ENCODE measurements around the gene NTRK3.

NTRK3 gene

DNA sequence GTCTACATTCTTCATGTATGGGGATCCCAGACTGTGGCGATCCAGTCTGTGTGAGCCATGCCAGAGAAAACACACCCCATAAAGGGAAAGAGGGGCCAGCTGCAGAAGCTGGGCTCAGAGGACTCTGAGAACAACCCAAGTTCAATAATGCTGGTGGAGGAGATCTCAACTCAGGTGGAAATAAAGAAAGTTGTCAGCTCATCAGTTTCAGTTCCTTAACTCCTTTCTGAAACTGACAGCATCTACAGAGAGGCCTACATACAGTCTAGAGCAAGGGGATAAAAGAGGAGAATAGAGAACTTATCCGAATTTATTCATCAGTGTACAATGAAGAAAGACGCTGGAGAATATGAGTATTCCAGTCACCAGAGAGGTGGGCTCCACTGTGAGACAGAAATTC lies 77.0 kb downstream of the NTRK3 start:
- no peak for DNase-seq (ENCODE audit: low spot score)

- no peak for DNase-seq (ENCODE audit: low spot score)
These were observed 77.9 kb downstream of the NTRK3 start for GRCh38 chr15:88178631-88179030.

- DNase-seq (ENCODE audit: low spot score) = no peak
These were observed 79.1 kb downstream of the NTRK3 start for GRCh38 chr15:88177451-88177850.

DNA sequence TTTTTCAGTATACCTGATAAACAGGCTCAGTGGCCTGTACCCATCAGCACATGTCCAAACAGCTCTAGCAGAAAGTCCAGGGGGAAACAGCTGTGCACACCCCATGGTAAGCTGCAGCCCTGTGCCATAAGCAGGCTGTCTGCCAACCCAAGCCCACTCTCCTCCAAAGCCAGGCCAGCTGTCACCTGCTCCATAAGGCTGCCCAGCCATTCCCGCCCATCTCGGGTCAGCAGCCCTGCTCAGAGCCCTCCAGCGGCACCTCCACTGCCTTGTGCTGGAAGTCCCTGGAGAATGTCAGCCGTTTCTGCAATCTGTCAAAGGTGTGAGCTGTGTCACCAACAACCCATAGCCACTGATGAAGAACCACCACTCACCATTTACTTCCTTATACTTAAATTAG lies 82.0 kb downstream of the NTRK3 start:
- DNase-seq (ENCODE audit: low spot score) = no peak

GRCh38 chr15:88166082-88166993 lies 90.2 kb downstream of the NTRK3 start:
- DNase-seq (ENCODE audit: low spot score) = no peak

DNA sequence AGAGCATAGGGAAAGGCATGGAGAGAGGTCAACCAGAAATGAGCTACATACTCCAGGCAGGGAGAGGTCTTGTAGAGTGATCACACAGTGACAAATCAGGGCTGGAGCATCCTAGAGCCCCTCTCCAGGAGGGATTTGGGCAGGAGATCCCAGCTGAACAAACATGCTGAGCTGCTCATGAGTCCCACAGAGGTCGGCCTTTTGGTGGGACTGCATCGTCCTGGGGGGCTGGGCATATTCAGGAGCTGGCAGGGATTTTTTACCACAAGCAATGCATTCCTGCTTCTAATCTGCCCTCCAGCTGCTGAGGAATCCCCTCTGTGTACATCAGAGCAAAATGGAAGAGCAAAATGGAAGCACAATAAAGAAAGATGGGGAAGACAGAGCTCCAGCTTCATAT lies 94.9 kb downstream of the NTRK3 start:
- no peak for DNase-seq (ENCODE audit: low spot score)

DNA sequence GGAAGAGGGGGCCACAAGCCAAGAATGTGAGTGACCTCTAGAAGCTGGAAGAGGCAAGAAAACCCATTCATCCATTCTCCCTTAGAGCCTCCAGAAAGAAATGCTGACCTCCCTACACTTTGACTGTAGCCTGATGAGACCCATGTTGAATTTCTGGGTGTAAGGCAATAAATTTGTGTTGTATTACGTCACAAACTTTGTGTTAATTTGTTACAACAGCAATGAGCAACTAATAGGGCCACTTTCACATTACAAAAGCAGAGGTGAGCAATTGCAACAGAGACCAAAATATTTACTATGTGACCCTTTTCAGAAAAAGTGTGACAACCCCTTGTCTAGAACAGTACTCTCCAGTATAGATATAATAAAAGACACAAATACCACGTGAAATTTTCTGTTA lies 101.2 kb downstream of the NTRK3 start:
- no peak for DNase-seq (ENCODE audit: low spot score)

DNA sequence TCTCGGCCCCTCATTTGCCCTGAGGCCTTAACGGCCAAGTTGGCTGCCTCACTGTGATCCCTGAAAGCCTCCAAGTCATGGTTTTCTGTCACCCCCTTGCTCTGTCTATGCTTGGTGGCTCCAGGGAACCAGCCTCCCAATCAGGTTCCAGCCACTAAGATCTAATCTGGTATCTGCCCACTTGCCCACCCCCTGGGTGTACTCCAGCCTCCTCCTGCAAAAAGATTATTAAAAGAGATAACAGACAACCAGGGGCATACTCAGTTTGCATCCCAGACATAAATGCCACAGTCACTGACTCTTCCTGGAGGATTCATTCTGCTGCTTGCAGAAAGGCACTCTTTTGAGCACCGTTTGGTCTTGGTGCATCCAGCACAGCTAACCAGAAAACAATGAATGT lies 103.9 kb downstream of the NTRK3 start:
- no peak for DNase-seq (ENCODE audit: low spot score)

- DNase-seq (ENCODE audit: low spot score) = no peak
These were observed 108.8 kb downstream of the NTRK3 start for GRCh38 chr15:88147760-88148159.

GRCh38 chr15:88144921-88145653 lies 111.5 kb downstream of the NTRK3 start:
- no peak for DNase-seq (ENCODE audit: low spot score)

DNA sequence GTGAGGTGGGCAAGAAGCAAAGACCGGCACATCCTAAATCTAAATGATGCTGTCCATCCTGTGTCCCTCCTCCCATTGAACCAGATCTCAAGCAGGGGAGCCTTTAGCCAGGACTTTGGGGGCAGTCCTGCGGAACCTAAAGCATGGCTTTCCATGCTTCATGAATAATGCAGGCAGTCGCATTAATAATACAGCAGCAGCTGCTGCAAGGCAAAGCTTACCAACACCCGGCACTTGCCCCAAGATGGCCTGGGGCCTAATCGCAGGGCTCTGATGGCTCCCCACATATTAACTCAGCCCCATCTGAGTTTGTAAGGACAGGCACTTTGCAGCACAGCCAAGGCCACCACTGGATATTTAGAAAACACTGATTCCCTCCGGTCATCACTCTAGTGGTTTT lies 114.4 kb downstream of the NTRK3 start:
- DNase-seq (ENCODE audit: low spot score) = no peak

DNA sequence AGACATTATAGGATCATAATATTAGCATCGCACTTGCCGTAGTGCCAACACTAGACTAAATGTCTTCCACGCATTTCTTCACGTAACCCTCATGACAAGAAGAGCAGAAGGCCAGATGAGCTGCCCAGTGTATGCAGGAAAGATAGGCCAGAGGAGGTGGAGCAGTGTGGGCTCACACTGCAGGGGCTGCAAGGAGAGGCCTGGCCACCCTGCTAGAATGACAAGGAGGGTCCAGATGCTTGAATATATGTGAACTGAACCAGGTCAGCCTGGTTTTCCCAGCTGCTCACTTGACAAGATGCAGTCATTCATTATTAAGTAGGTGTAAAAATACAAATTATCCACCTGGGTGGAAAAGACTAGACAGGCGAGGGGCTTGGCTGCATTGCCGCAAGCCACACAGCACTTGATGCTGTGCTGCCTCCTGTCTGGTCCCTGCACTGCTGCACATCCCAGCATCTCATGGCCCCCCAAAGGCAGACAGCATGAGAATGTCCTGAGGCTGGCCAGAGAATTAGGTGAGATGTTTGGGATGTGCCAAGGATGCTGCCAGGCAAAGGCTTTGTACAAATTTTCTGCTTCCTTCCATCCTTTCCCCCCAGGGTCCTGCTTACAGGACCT lies 115.2 kb downstream of the NTRK3 start:
- no peak for DNase-seq (ENCODE audit: low spot score)

GRCh38 chr15:88140398-88140797 lies 116.1 kb downstream of the NTRK3 start:
- DNase-seq (ENCODE audit: low spot score) = no peak

DNA sequence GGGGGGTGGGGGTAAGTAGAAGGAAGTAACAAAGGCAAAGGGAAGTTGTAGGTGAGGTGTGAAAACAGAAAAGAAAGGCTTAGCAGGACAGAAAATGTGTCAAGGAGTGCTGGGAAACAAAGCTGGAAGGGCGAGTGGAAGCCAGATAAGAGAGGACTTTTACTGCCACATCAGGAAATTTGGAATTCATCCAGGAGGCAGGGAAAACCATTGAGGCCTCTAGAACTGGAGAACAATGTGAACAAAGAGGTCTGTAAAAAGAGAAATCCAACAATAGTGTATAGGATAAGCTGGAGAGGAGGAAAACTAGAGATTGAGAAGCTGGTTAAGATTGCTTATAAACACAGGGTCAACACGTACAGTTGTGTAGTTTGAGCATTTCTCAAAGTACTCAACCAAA lies 116.6 kb downstream of the NTRK3 start:
- DNase-seq (ENCODE audit: low spot score) = no peak

DNA sequence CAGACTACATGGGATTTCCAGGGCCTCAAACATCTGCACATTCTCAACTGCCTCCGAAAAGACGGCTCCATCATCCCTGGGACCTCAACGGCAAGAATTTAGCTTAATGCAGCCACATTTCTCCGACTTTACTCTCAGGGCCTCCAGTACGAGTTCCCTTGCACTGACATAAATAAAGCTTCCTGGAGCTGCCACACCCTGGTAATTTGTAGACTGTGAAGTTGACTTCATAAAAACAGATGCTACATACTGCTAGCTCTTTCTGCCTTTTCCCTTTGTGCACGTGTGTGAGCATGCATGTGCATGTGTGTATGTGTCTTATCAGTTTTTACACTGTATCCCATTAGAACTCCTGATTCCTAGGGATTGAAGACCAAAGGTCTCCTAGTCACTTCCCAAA lies 122.7 kb downstream of the NTRK3 start:
- no peak for DNase-seq (ENCODE audit: low spot score)

DNA sequence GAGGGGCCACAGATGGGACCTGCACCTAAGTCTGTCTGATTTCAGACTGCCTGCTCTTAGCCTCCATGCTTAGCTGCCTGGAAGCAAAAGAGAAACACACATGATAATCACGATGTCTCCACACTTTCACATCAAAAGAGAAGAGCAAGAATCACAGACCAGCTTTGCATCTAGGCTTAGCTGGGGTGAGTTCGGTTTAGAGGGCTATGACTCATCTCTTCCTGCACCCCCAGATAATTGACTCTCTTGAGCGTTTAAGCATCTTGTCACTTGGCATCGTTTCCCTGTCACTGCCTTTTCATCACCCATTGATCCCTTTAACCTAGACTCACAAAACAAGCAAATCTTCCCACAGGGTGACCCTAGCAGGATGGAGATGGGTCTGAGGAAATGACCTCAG lies 124.0 kb downstream of the NTRK3 start:
- DNase-seq (ENCODE audit: low spot score) = no peak

- no peak for DNase-seq (ENCODE audit: low spot score)
These were observed 124.6 kb downstream of the NTRK3 start for GRCh38 chr15:88131937-88132336.

GRCh38 chr15:88127432-88127790 lies 129.1 kb downstream of the NTRK3 start:
- no peak for DNase-seq (ENCODE audit: low spot score)

GRCh38 chr15:88126695-88127431 lies 129.7 kb downstream of the NTRK3 start:
- DNase-seq (ENCODE audit: low spot score) = no peak

DNA sequence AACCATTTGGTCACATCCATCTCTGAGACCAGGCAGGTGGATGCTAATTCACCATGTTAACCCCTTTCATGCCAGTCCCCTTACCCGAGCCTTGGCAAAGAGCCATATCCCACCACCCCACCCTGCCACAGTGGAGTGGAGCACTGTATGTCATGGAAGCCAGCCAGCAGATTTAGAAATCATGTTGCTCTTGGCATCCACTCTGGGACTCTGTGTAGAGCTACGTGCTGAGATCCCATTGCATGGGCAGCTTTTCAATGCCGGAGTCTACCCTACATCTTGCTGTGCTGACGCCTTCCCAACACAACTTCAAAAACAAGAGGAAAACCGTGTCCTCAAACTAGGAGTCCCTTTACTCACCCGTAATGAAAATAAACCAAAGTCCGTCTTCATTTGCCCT lies 131.0 kb downstream of the NTRK3 start:
- DNase-seq (ENCODE audit: low spot score) = no peak

GRCh38 chr15:88124199-88124598 lies 132.3 kb downstream of the NTRK3 start:
- no peak for DNase-seq (ENCODE audit: low spot score)

DNA sequence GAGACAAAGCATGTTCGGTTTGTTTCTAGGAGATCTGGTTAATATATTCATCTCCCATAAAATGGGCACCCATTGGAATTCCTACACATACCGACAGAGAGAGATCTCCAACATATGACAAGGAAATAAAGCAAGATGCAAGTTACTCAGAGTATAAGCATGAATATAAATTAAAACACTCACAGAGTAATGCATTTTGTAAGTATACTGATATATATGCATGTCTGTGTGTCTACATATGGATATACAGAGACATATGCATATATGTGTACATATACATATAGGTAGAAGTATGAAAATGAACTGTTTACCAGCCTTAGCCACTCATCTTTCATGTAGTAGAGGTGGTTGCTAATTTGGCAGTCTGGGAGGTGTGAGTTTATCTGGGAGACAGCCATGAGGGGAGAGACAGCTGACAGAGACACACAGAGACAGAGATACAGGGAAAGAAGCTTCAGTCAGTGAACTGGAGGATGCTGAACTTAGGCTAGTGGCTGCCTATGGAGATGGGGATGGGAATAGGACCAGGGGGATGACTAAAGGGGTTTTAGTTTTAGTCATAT lies 134.5 kb downstream of the NTRK3 start:
- DNase-seq (ENCODE audit: low spot score) = no peak
